Lower leg skin (tissue), 4 donors: ENCODE data around the gene PSMG4. TPM values are rescaled to one million over a fixed set of nuclear protein-coding genes. Genes with fewer than 3 reads are reported as not detected.
"Not testable (repeated sequence)": the region's sequence is repeated elsewhere in the genome, so short reads cannot be mapped to it uniquely, and the experiment has no call there.

Experiments used
- DNase-seq, 2 donors: peaks; one replicate each; pipeline ENCODE4 v3.0.0-alpha.2; 2019; ENCODE audit warnings: low spot score in 2 of 2
- H3K4me3 ChIP-seq: fragments of 200-600 bp; sonication (generic); 2 replicates; pipeline ENCODE4 v1.5.1; 2017; ENCODE audit warnings: mild to moderate bottlenecking, low read depth; ENCODE audit not compliant: poor library complexity, severe bottlenecking
- CTCF ChIP-seq, 3 donors: fragments of 450-650 bp; IDR thresholded peaks; one replicate each; pipeline ENCODE4 v1.5.1; 2016; ENCODE audit warnings: antibody characterized with exemption in 3 of 3, mild to moderate bottlenecking in 3 of 3, moderate library complexity in 2 of 3
- POLR2A ChIP-seq, 2 donors: fragments of 450-650 bp; IDR thresholded peaks; one replicate each; pipeline ENCODE4 v1.6.1; 2016 to 2017; ENCODE audit warnings: antibody characterized with exemption in 2 of 2, mild to moderate bottlenecking in 1 of 2, moderate library complexity in 1 of 2
- WGBS, 2 donors: methylation state at CpG; one replicate each; pipeline ENCODE4 v1.1.5; 2018; 5-methylcytosine and 5-hydroxymethylcytosine counted together
- intact Hi-C: fragments of 100-400 bp; cut with DNase I; formaldehyde crosslinking; loops from one replicate; pipeline ENCODE4 v1.15.0; 2023; ENCODE audit warnings: low total_unique reads
- total RNA-seq, 4 donors: library from RNA; depleted of rRNA; stranded (reverse); fragments of >200 nt; gene quantifications; one replicate each; pipeline ENCODE4 v1.1.0, GENCODE V29; 2016

PSMG4 gene
- total RNA-seq, 4 donors from 2014 or later: 16.2 to 22.1 (median 19.1) TPM

GRCh38 chr6:3244003-3244831 lies 14.5 kb upstream of the PSMG4 start:
- 80 to 88% methylated on average over 8 of the region's 8 CpGs for WGBS, 2 donors
- intact Hi-C loops: no loop called here
- no peak overlapping the region for H3K4me3 ChIP-seq
- no peak for DNase-seq
- no peak for TF ChIP-seq POLR2A (IDR thresholded peaks at IDR 0.05)
- TF ChIP-seq CTCF (IDR thresholded peaks at IDR 0.05): no peak

GRCh38 chr6:3244832-3245161 lies 13.9 kb upstream of the PSMG4 start:
- DNase-seq, intact Hi-C loops, H3K4me3 ChIP-seq: not testable (repeated sequence)
- WGBS, 2 donors: 97 to 98% methylated on average over 7 of the region's 7 CpGs

GRCh38 chr6:3245216-3245615 lies 13.5 kb upstream of the PSMG4 start:
- intact Hi-C loops: no loop called here
- no peak overlapping the region for H3K4me3 ChIP-seq
- no peak for TF ChIP-seq POLR2A (IDR thresholded peaks at IDR 0.05)
- no peak for TF ChIP-seq CTCF (IDR thresholded peaks at IDR 0.05)
- no peak for DNase-seq
- 92 to 96% methylated on average over 5 of the region's 5 CpGs for WGBS, 2 donors

GRCh38 chr6:3247255-3248146 lies 11.2 kb upstream of the PSMG4 start:
- intact Hi-C loops: no loop called here
- no peak for TF ChIP-seq CTCF (IDR thresholded peaks at IDR 0.05)
- TF ChIP-seq POLR2A (IDR thresholded peaks at IDR 0.05): no peak
- peak in 1 of 2 donors; percentile 93 for DNase-seq
- WGBS, 2 donors: 44 to 48% methylated on average over 36 of the region's 36 CpGs
- H3K4me3 ChIP-seq: no peak overlapping the region

- TF ChIP-seq POLR2A (IDR thresholded peaks at IDR 0.05): no peak
- no peak for TF ChIP-seq CTCF (IDR thresholded peaks at IDR 0.05)
- 89 to 95% methylated on average over 3 of the region's 3 CpGs for WGBS, 2 donors
- no peak for DNase-seq
- intact Hi-C loops: loop anchor here (10.0 kb wide), 1 partner anchor 125 kb away; no protein-coding TSS in a partner anchor
- no peak overlapping the region for H3K4me3 ChIP-seq
Observed at GRCh38 chr6:3249821-3250220, 8.9 kb upstream of the PSMG4 start.

GRCh38 chr6:3250231-3250675 lies 8.5 kb upstream of the PSMG4 start:
- DNase-seq: no peak
- no peak overlapping the region for H3K4me3 ChIP-seq
- WGBS, 2 donors: 76 to 81% methylated on average over 9 of the region's 9 CpGs
- TF ChIP-seq POLR2A (IDR thresholded peaks at IDR 0.05): no peak
- no peak for TF ChIP-seq CTCF (IDR thresholded peaks at IDR 0.05)
- intact Hi-C loops: loop anchor here (10.0 kb wide), 1 partner anchor 125 kb away; no protein-coding TSS in a partner anchor
